ENCODE data around the gene QKI. TPM values are rescaled to one million over a fixed set of nuclear protein-coding genes. Genes with fewer than 3 reads are reported as not detected.
"Not testable (repeated sequence)": the region's sequence is repeated elsewhere in the genome, so short reads cannot be mapped to it uniquely, and the experiment has no call there.

The QKI gene
- total and polyA plus RNA-seq, 2 donors (not counting 1 experiment from before 2014, with no cell fraction given), result 129 to 224 TPM

DNA sequence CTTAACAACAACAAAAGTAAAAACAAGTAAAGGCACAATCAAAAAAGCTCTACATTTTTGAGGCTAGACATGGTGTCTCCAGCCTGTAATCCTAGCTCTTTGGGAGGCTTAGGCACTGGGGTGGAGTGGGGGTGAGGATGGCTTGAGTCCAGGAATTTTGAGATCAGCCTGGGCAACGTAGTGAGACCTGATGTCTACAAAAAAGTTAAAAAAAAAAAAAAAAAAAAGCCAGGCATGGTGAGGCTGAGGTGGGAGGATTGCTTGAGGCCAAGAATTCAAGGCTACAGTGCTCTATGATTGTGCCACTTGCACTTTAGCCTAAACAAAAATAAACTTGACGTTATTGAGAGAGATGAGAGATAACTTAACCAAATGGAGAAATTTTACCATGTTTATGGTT is 60.1 kb downstream of the QKI start:
- H3K9ac ChIP-seq (ENCODE audit: insufficient read depth, low read length), result no peak overlapping the region
- H3K4me1 ChIP-seq (ENCODE audit: control insufficient read depth, extremely low read depth, insufficient read depth, low read length), result no peaks in the 10 kb centered on the region
- TF ChIP-seq, protein P1, sequence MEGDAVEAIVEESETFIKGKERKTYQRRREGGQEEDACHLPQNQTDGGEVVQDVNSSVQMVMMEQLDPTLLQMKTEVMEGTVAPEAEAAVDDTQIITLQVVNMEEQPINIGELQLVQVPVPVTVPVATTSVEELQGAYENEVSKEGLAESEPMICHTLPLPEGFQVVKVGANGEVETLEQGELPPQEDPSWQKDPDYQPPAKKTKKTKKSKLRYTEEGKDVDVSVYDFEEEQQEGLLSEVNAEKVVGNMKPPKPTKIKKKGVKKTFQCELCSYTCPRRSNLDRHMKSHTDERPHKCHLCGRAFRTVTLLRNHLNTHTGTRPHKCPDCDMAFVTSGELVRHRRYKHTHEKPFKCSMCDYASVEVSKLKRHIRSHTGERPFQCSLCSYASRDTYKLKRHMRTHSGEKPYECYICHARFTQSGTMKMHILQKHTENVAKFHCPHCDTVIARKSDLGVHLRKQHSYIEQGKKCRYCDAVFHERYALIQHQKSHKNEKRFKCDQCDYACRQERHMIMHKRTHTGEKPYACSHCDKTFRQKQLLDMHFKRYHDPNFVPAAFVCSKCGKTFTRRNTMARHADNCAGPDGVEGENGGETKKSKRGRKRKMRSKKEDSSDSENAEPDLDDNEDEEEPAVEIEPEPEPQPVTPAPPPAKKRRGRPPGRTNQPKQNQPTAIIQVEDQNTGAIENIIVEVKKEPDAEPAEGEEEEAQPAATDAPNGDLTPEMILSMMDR (conservative IDR thresholded peaks at IDR 0.05 in 1 of 2, IDR thresholded peaks at IDR 0.05 in 1 of 2; ENCODE audit: low read depth in 1 of 2, low read length in 2 of 2), result no peak
- TF ChIP-seq EZH2 (IDR thresholded peaks at IDR 0.05; ENCODE audit: low read length, missing control alignments), result no peak
- H3K27ac ChIP-seq (ENCODE audit: insufficient read depth, low read length), result no peak overlapping the region
- peaks cover 3% of the 10 kb centered on the region for H3K36me3 ChIP-seq (ENCODE audit: control insufficient read depth, insufficient read depth, low read length)
- peaks cover 78% of the 10 kb centered on the region for H3K79me2 ChIP-seq (ENCODE audit: control insufficient read depth, insufficient read depth, low read length)
- peaks cover 2% of the 10 kb centered on the region for H3K9me3 ChIP-seq (ENCODE audit: control insufficient read depth, insufficient read depth, low read depth, low read length)
- DNase-seq (ENCODE audit: low read depth in 2 of 2), result no peak
- no peak overlapping the region for H3K4me2 ChIP-seq (ENCODE audit: extremely low read depth, insufficient read depth, low read length)
- no peaks in the 10 kb centered on the region for H3K27me3 ChIP-seq (ENCODE audit: control insufficient read depth, insufficient read depth, low read length)
- H4K20me1 ChIP-seq (ENCODE audit: control insufficient read depth, extremely low read depth, insufficient read depth, low read length), result no peaks in the 10 kb centered on the region
- no peak overlapping the region for H2AFZ ChIP-seq (ENCODE audit: low read length)
- H3K4me3 ChIP-seq (replicated peaks in 1 of 4; ENCODE audit: control extremely low read depth in 1 of 4, insufficient read depth in 1 of 4, low read depth in 3 of 4, low read length in 4 of 4), result no peak overlapping the region

DNA sequence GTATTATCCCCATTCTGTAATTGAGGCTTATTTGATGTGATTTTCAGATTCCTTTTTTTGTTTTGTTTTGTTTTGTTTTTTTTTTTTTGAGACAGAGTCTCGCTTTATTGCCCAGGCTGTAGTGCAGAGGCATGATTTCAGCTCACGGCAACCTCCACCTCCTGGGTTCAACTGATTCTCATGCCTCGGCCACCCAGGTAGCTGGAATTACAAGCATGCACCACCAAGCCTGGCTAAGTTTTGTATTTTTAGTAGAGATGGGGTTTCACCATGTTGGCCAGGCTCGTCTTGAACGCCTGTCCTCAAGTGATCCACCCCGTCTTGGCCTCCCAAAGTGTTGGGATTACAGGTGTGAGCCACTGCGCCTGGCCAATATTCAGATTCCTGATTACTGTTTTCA is 62.4 kb downstream of the QKI start:
- H3K9ac ChIP-seq (ENCODE audit: insufficient read depth, low read length); H4K20me1 ChIP-seq (ENCODE audit: control insufficient read depth, extremely low read depth, insufficient read depth, low read length); H3K27ac ChIP-seq (ENCODE audit: insufficient read depth, low read length): not testable (repeated sequence)

DNA sequence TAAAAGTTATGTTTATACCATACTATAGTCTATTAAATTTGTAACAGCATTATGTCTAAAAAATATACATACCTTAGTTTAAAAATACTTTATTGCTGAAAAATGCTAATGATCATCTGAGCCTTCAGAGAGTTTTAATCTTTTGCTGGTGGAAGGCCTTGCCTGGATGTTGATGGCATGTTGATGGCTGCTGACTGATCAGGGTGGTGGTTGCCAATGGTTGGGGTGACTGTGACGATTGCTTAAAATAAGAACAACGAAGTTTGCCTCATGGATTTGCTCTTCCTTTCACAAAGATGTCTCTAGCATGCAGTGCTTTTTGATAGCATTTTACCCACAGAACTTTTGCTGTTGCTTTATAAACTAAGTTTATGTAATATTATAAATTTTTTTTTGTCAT is 68.6 kb downstream of the QKI start:
- no peak for DNase-seq (ENCODE audit: low read depth in 2 of 2)
- no peak overlapping the region for H3K9ac ChIP-seq (ENCODE audit: insufficient read depth, low read length)
- H3K9me3 ChIP-seq (ENCODE audit: control insufficient read depth, insufficient read depth, low read depth, low read length), result no peaks in the 10 kb centered on the region
- H3K27me3 ChIP-seq (ENCODE audit: control insufficient read depth, insufficient read depth, low read length), result no peaks in the 10 kb centered on the region
- no peak overlapping the region for H2AFZ ChIP-seq (ENCODE audit: low read length)
- peaks cover 2% of the 10 kb centered on the region for H3K4me1 ChIP-seq (ENCODE audit: control insufficient read depth, extremely low read depth, insufficient read depth, low read length)
- no peak for TF ChIP-seq EZH2 (IDR thresholded peaks at IDR 0.05; ENCODE audit: low read length, missing control alignments)
- TF ChIP-seq, protein P1 (conservative IDR thresholded peaks at IDR 0.05 in 1 of 2, IDR thresholded peaks at IDR 0.05 in 1 of 2; ENCODE audit: low read depth in 1 of 2, low read length in 2 of 2), result no peak
- peaks cover 2% of the 10 kb centered on the region for H3K36me3 ChIP-seq (ENCODE audit: control insufficient read depth, insufficient read depth, low read length)
- peaks cover 77% of the 10 kb centered on the region for H3K79me2 ChIP-seq (ENCODE audit: control insufficient read depth, insufficient read depth, low read length)
- no peaks in the 10 kb centered on the region for H4K20me1 ChIP-seq (ENCODE audit: control insufficient read depth, extremely low read depth, insufficient read depth, low read length)
- H3K27ac ChIP-seq (ENCODE audit: insufficient read depth, low read length), result no peak overlapping the region
- H3K4me2 ChIP-seq (ENCODE audit: extremely low read depth, insufficient read depth, low read length), result no peak overlapping the region
- H3K4me3 ChIP-seq (replicated peaks in 1 of 4; ENCODE audit: control extremely low read depth in 1 of 4, insufficient read depth in 1 of 4, low read depth in 3 of 4, low read length in 4 of 4), result no peak overlapping the region

More for the DNA sequence above, 62.4 kb downstream of the QKI start:
- H3K4me2 ChIP-seq (ENCODE audit: extremely low read depth, insufficient read depth, low read length); H2AFZ ChIP-seq (ENCODE audit: low read length); H3K4me1 ChIP-seq (ENCODE audit: control insufficient read depth, extremely low read depth, insufficient read depth, low read length); H3K27me3 ChIP-seq (ENCODE audit: control insufficient read depth, insufficient read depth, low read length); H3K36me3 ChIP-seq (ENCODE audit: control insufficient read depth, insufficient read depth, low read length); H3K4me3 ChIP-seq (replicated peaks in 1 of 4; ENCODE audit: control extremely low read depth in 1 of 4, insufficient read depth in 1 of 4, low read depth in 3 of 4, low read length in 4 of 4); DNase-seq (ENCODE audit: low read depth in 2 of 2); H3K9me3 ChIP-seq (ENCODE audit: control insufficient read depth, insufficient read depth, low read depth, low read length): not testable (repeated sequence)
- peaks cover 74% of the 10 kb centered on the region for H3K79me2 ChIP-seq (ENCODE audit: control insufficient read depth, insufficient read depth, low read length)
